Immature natural killer cell (primary cell): ENCODE data around the gene SLC9C1. TPM values are rescaled to one million over a fixed set of nuclear protein-coding genes. Genes with fewer than 3 reads are reported as not detected.

ENCODE experiments used
- DNase-seq, 3 donors: peaks; one replicate each; pipeline ENCODE4 v3.0.0; 2022; ENCODE audit warnings: mixed read lengths in 1 of 3
- H3K27ac Mint-ChIP-seq, 6 donors: one replicate each; pipeline ENCODE4 v1.8.0; 2020; ENCODE audit warnings: mixed read lengths in 6 of 6, mild to moderate bottlenecking in 5 of 6, inconsistent platforms in 4 of 6, moderate library complexity in 3 of 6
- H3K27me3 Mint-ChIP-seq, 3 donors: one replicate each; pipeline ENCODE4 v1.8.0; 2020 to 2021; ENCODE audit warnings: low read depth in 3 of 3, mild to moderate bottlenecking in 3 of 3, mixed read lengths in 3 of 3, moderate library complexity in 3 of 3, inconsistent platforms in 1 of 3
- H3K36me3 Mint-ChIP-seq, 3 donors: one replicate each; pipeline ENCODE4 v1.8.0; 2020; ENCODE audit warnings: mixed read lengths in 3 of 3, inconsistent platforms in 2 of 3, mild to moderate bottlenecking in 2 of 3
- H3K4me1 Mint-ChIP-seq, 2 donors: one replicate each; pipeline ENCODE4 v1.8.0; 2020; ENCODE audit warnings: inconsistent platforms in 2 of 2, mild to moderate bottlenecking in 2 of 2, mixed read lengths in 2 of 2, moderate library complexity in 1 of 2
- H3K4me3 Mint-ChIP-seq, 5 donors: one replicate each; pipeline ENCODE4 v1.8.0; 2020; ENCODE audit warnings: mild to moderate bottlenecking in 5 of 5, mixed read lengths in 5 of 5, inconsistent platforms in 3 of 5, moderate library complexity in 3 of 5
- H3K9me3 Mint-ChIP-seq, 6 donors: one replicate each; pipeline ENCODE4 v1.8.0; 2020; ENCODE audit warnings: mild to moderate bottlenecking in 6 of 6, mixed read lengths in 6 of 6, inconsistent platforms in 4 of 6, moderate library complexity in 3 of 6
- polyA plus RNA-seq, 3 donors: library from polyadenylated mRNA; unstranded; fragments of 300-500 nt; fragmentation: Illumina TruSeq; gene quantifications; one replicate each; pipeline ENCODE4 v1.2.3, GENCODE V29; 2021

SLC9C1 gene
- polyA plus RNA-seq, 3 donors from 2014 or later = not detected

- Mint-ChIP-seq H3K27me3 (peaks cover 0 to 5% (median 1%) of the 10 kb centered on the region in 3 donors), H3K4me3 (no peak overlapping the region), H3K9me3 (no peaks in the 10 kb centered on the region), H3K27ac (peak overlapping the region in 2 of 6 donors; percentile 17 to 43), H3K4me1 (peaks cover 22% of the 10 kb centered on the region in 2 donors), H3K36me3 (no peaks in the 10 kb centered on the region)
- no peak for DNase-seq
These were observed 4.8 kb upstream of the SLC9C1 start for GRCh38 chr3:112298781-112299180.

GRCh38 chr3:112297714-112298113, 3.7 kb upstream of the SLC9C1 start:
- peak overlapping the region; percentile 1 to 65 (median 60) for H3K4me3 Mint-ChIP-seq
- no peak for DNase-seq
- no peaks in the 10 kb centered on the region for H3K36me3 Mint-ChIP-seq
- H3K27ac Mint-ChIP-seq = peak overlapping the region; percentile 2 to 80 (median 35)
- peaks cover 28 to 29% of the 10 kb centered on the region in 2 donors for H3K4me1 Mint-ChIP-seq
- H3K9me3 Mint-ChIP-seq = no peaks in the 10 kb centered on the region
- peaks cover 0 to 8% (median 1%) of the 10 kb centered on the region in 3 donors for H3K27me3 Mint-ChIP-seq

DNA sequence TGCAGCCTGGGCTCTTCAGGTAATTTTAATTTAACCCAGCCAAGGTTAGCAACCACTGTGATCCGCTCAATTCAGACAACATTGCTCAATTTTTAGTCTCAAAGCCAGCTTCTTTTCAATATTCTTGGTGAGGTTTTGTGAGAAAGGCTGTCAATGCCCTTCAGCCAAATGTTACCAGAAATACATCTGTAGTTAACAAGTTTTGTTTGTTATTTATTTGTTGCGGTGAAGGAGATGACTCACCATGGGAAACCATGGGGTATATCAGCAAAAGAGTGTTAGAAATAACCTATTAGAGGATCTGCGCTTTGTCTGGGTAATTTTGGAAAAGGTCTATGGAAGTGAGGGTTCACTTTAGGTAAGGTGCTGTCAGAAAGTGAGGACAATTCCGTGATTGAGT, 5.0 kb downstream of the SLC9C1 start:
- Mint-ChIP-seq H3K27me3 (peaks cover 2 to 4% (median 3%) of the 10 kb centered on the region in 3 donors), H3K27ac (no peak overlapping the region), H3K9me3 (no peaks in the 10 kb centered on the region), H3K4me1 (peaks cover 7% of the 10 kb centered on the region in 2 donors), H3K4me3 (no peak overlapping the region), H3K36me3 (no peaks in the 10 kb centered on the region)
- no peak for DNase-seq

GRCh38 chr3:112280266-112280665, 13.8 kb downstream of the SLC9C1 start:
- no peaks in the 10 kb centered on the region for H3K4me1 Mint-ChIP-seq
- H3K9me3 Mint-ChIP-seq = no peaks in the 10 kb centered on the region
- no peak overlapping the region for H3K27ac Mint-ChIP-seq
- no peak overlapping the region for H3K4me3 Mint-ChIP-seq
- no peaks in the 10 kb centered on the region for H3K36me3 Mint-ChIP-seq
- DNase-seq = no peak
- peaks cover 0 to 10% (median 3%) of the 10 kb centered on the region in 3 donors for H3K27me3 Mint-ChIP-seq

DNA sequence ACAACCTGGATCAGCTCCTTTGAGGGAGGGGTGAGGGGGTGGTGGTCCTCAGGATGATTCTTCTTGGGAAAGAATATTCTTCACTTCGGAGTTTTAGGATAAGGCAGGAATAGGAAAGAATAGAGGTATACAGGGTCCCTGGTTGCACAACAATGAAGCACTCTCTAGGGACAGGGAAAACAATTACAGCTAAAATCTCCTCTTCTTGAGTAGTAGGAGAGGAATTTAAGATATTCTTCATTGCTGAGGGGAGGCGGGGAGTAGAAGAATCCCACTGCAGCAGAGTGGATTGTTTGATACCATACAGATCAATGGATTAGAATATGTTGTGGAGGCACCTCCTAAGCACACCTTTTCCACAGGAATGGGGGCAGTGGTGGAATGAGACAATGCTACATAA, 20.5 kb downstream of the SLC9C1 start:
- Mint-ChIP-seq H3K4me1 (no peaks in the 10 kb centered on the region), H3K36me3 (no peaks in the 10 kb centered on the region), H3K27ac (no peak overlapping the region), H3K27me3 (peaks cover 0 to 9% (median 1%) of the 10 kb centered on the region in 3 donors), H3K9me3 (no peaks in the 10 kb centered on the region), H3K4me3 (no peak overlapping the region)
- no peak for DNase-seq

DNA sequence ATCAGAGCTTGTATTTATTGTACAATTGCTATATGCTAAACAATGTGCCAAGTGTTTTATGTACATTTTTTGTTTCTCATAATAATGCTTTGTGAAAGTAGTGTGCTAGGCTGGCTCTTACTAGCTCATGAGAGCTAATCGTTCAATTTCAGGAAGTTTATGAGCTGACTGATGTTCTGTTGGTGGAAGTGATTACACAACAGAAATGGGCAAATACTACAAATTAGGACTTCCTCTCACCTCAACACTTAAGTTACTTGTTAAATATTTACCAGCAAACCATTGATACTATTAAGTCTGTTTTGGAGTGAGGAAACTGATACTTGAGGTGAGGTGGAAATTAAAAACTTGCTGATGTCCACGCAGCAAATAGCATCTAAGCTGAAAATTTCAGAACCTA, 32.3 kb downstream of the SLC9C1 start:
- no peak overlapping the region for H3K4me3 Mint-ChIP-seq

GRCh38 chr3:112260563-112260962, 33.5 kb downstream of the SLC9C1 start:
- H3K27me3 Mint-ChIP-seq = peaks cover 0 to 8% (median 0%) of the 10 kb centered on the region in 3 donors
- no peaks in the 10 kb centered on the region for H3K36me3 Mint-ChIP-seq
- peaks cover 2 to 10% of the 10 kb centered on the region in 2 donors for H3K4me1 Mint-ChIP-seq
- no peak overlapping the region for H3K4me3 Mint-ChIP-seq
- H3K27ac Mint-ChIP-seq = no peak overlapping the region
- no peak for DNase-seq
- H3K9me3 Mint-ChIP-seq = peaks cover 0 to 2% (median 0%) of the 10 kb centered on the region in 6 donors

More for the DNA sequence above, 32.3 kb downstream of the SLC9C1 start:
- H3K36me3 Mint-ChIP-seq = no peaks in the 10 kb centered on the region
- no peak overlapping the region for H3K27ac Mint-ChIP-seq
- H3K27me3 Mint-ChIP-seq = peaks cover 0 to 8% (median 0%) of the 10 kb centered on the region in 3 donors
- no peaks in the 10 kb centered on the region for H3K9me3 Mint-ChIP-seq
- DNase-seq = no peak
- peaks cover 2 to 10% of the 10 kb centered on the region in 2 donors for H3K4me1 Mint-ChIP-seq

DNA sequence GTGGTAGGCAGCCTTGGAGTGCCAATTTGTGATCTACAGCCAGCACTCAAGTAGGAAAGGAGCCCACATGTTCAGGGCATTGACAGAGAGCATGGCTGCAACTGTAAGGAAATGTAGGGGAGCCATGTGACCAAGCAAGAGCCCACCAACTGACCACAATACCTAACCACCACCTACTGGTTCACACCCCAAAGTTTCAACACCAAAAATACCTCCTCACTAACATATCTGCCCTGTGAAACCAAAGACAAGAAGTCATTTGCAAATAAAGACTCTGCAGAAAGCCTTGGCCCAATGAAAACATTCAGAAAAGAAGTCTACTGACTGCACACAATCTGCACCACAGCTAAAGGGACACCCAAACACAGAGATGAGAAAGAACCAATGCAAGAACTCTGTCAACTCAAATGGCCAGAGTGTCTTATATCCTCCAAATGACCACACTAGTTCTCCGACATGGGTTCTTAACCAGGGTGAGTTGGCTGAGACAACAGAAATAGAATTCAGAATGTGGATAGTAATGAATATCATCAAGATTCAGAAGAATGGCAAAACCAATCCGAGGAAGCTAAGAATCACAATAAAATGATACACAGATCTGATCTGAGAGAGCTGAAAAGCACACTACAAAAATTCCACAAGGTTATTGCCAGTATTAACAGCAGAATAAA, 40.6 kb downstream of the SLC9C1 start:
- Mint-ChIP-seq H3K4me3 (peak overlapping the region in 1 of 5 donors; percentile 15), H3K27me3 (peaks cover 3 to 7% (median 6%) of the 10 kb centered on the region in 3 donors), H3K4me1 (peaks cover 8 to 9% of the 10 kb centered on the region in 2 donors), H3K9me3 (peaks cover 0 to 23% (median 6%) of the 10 kb centered on the region in 6 donors), H3K36me3 (no peaks in the 10 kb centered on the region), H3K27ac (peak overlapping the region in 1 of 6 donors; percentile 23)
- peak; percentile 1 to 6 (median 5) for DNase-seq

- Mint-ChIP-seq H3K9me3 (no peaks in the 10 kb centered on the region), H3K4me3 (no peak overlapping the region), H3K27ac (no peak overlapping the region), H3K4me1 (no peaks in the 10 kb centered on the region), H3K27me3 (peaks cover 0 to 8% (median 0%) of the 10 kb centered on the region in 3 donors), H3K36me3 (no peaks in the 10 kb centered on the region)
- DNase-seq = no peak
These were observed 46.1 kb downstream of the SLC9C1 start for GRCh38 chr3:112247900-112248299.

GRCh38 chr3:112247350-112247749, 46.7 kb downstream of the SLC9C1 start:
- H3K27ac Mint-ChIP-seq = no peak overlapping the region
- peaks cover 0 to 8% (median 0%) of the 10 kb centered on the region in 3 donors for H3K27me3 Mint-ChIP-seq
- DNase-seq = no peak
- H3K36me3 Mint-ChIP-seq = no peaks in the 10 kb centered on the region
- no peak overlapping the region for H3K4me3 Mint-ChIP-seq
- no peaks in the 10 kb centered on the region for H3K4me1 Mint-ChIP-seq
- no peaks in the 10 kb centered on the region for H3K9me3 Mint-ChIP-seq

- peaks cover 0 to 13% (median 0%) of the 10 kb centered on the region in 6 donors for H3K9me3 Mint-ChIP-seq
- no peaks in the 10 kb centered on the region for H3K4me1 Mint-ChIP-seq
- DNase-seq = no peak
- H3K36me3 Mint-ChIP-seq = no peaks in the 10 kb centered on the region
- no peak overlapping the region for H3K27ac Mint-ChIP-seq
- no peak overlapping the region for H3K4me3 Mint-ChIP-seq
- H3K27me3 Mint-ChIP-seq = peaks cover 0 to 4% (median 4%) of the 10 kb centered on the region in 3 donors
These were observed 60.9 kb downstream of the SLC9C1 start for GRCh38 chr3:112233083-112233482.

DNA sequence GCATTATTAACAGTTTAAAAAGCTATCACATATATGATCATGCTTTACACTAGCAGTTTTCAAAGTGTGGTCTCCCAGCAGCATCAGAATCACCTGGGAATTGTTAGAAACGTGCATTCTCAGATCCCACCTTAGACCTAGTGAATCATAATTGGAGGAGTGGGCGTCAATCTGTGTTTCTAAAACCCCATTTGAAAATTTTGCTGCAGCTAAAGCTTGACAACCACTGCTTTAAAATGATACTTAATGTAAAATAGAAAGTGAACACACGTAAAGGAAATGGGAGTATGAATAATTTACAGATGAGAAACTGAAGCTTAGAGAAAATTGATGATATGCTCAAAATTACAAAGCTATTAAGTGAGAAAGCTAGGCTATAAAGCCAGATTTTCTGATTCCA, 62.3 kb downstream of the SLC9C1 start:
- Mint-ChIP-seq H3K27me3 (peaks cover 0 to 4% (median 1%) of the 10 kb centered on the region in 3 donors), H3K4me3 (no peak overlapping the region), H3K9me3 (peaks cover 0 to 11% (median 3%) of the 10 kb centered on the region in 6 donors), H3K4me1 (no peaks in the 10 kb centered on the region), H3K36me3 (no peaks in the 10 kb centered on the region), H3K27ac (no peak overlapping the region)
- DNase-seq = no peak

DNA sequence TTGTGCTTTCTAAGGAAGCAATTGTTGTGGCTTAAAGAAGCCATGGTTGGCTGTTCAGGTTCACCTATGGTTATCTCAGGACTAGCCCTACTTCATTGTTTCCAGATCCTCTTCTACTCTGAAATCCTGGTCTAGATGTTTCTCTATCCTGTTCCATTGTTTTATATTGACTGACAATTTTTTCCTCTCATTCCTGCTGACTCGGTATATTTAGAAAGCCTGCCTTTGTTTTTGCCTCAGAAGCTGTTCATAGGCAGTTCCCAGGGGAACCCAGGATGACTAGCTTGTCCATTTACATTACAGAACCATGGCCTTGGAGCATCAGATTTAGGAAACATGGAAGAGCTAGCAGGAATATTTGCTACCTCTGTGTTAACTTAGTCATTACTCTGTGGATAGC, 64.0 kb downstream of the SLC9C1 start:
- Mint-ChIP-seq H3K9me3 (peaks cover 11 to 17% (median 13%) of the 10 kb centered on the region in 6 donors), H3K36me3 (peaks cover 0 to under 1% (median 0%) of the 10 kb centered on the region in 3 donors), H3K4me1 (no peaks in the 10 kb centered on the region), H3K27me3 (peaks cover 0 to 1% (median 0%) of the 10 kb centered on the region in 3 donors), H3K27ac (no peak overlapping the region), H3K4me3 (no peak overlapping the region)
- no peak for DNase-seq

- H3K27me3 Mint-ChIP-seq = peaks cover 0 to 3% (median 0%) of the 10 kb centered on the region in 3 donors
- H3K9me3 Mint-ChIP-seq = peaks cover 18 to 30% (median 22%) of the 10 kb centered on the region in 6 donors
- H3K4me3 Mint-ChIP-seq = no peak overlapping the region
- H3K36me3 Mint-ChIP-seq = peaks cover 0 to 6% (median 5%) of the 10 kb centered on the region in 3 donors
- no peak overlapping the region for H3K27ac Mint-ChIP-seq
- no peak for DNase-seq
- no peaks in the 10 kb centered on the region for H3K4me1 Mint-ChIP-seq
These were observed 65.2 kb downstream of the SLC9C1 start for GRCh38 chr3:112228786-112229185.
